ENCODE measurements around the gene CALHM6.

- no peak for TF ChIP-seq FOXJ3 (CRISPR knock-in tag; IDR thresholded peaks at IDR 0.05; ENCODE audit: borderline replicate concordance)
- no peak for TF ChIP-seq CTCF (IDR thresholded peaks at IDR 0.05)
- TF ChIP-seq KAT7 (CRISPR knock-in tag; IDR thresholded peaks at IDR 0.05; ENCODE audit: borderline replicate concordance) = no peak
- no peak for TF ChIP-seq JAZF1 (CRISPR knock-in tag; IDR thresholded peaks at IDR 0.05)
These were observed 24.5 kb downstream of the CALHM6 start for GRCh38 chr6:116485559-116486184.
